Erythroblast (primary cell): ENCODE results near the gene CCDC51.

Source experiments
- GATA1 ChIP-seq: IDR thresholded peaks from 2 replicates; pipeline ENCODE4 v1.6.1; 2011; ENCODE audit warnings: low read depth, mild to moderate bottlenecking, control low read depth, low read length, moderate library complexity
- POLR2A ChIP-seq: IDR thresholded peaks from 2 replicates; pipeline ENCODE4 v1.6.1; 2011; ENCODE audit warnings: mild to moderate bottlenecking, low read length

GRCh38 chr3:48436855-48437254 is 3.1 kb downstream of the CCDC51 start:
- no peak for TF ChIP-seq POLR2A
- no peak for TF ChIP-seq GATA1
